Body of pancreas (tissue), 4 donors: ENCODE measurements around the gene CNIH4.

Experiments used
- POLR2A ChIP-seq, 3 donors: fragments of 450-650 bp; IDR thresholded peaks; one replicate each; pipeline ENCODE4 v1.6.1; 2016; ENCODE audit warnings: antibody characterized with exemption in 3 of 3, mild to moderate bottlenecking in 2 of 3
- TF ChIP-seq, protein P1 (sequence below), 7 experiments: fragments of 450-650 bp in 4 of 7; fragments of 200-600 bp in 3 of 7; sonication (generic) in 3 of 7; IDR thresholded peaks; one replicate each; pipeline ENCODE4 v1.5.1; 2016 to 2019; ENCODE audit warnings: antibody characterized with exemption in 7 of 7

DNA sequence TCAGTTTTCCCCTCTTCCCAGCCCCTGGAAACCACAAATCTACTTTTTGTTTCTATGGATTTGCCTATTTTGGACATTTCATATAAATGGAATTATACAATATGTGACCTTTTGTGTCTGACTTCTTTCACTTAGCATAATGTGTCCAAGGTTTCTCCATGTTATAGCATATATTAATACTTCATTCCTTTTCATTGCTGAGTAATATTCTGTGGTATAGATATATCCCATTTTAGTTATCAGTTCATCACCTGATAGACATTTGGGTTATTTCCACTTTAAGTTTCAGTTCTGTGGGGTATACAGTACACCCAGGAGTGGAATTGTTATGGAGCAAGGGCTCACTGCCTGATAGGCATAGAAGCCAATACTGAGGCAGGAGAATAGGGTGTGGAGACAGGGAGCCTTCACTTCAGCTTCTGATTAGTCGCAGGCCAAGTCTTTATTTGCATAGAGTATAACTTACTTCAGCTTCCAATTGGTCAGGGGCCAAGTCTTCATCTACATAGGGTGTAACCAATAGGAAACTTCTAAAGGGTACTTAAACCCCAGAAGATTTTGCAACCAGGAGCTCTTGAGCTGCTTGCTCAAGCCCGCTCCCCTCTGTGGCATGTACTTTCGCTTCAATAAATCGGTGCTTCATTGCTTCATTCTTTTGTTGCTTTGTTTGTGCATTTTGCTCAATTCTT, 18.4 kb upstream of the CNIH4 start:
- no peak for TF ChIP-seq POLR2A (IDR thresholded peaks at IDR 0.05)
- TF ChIP-seq, protein P1, sequence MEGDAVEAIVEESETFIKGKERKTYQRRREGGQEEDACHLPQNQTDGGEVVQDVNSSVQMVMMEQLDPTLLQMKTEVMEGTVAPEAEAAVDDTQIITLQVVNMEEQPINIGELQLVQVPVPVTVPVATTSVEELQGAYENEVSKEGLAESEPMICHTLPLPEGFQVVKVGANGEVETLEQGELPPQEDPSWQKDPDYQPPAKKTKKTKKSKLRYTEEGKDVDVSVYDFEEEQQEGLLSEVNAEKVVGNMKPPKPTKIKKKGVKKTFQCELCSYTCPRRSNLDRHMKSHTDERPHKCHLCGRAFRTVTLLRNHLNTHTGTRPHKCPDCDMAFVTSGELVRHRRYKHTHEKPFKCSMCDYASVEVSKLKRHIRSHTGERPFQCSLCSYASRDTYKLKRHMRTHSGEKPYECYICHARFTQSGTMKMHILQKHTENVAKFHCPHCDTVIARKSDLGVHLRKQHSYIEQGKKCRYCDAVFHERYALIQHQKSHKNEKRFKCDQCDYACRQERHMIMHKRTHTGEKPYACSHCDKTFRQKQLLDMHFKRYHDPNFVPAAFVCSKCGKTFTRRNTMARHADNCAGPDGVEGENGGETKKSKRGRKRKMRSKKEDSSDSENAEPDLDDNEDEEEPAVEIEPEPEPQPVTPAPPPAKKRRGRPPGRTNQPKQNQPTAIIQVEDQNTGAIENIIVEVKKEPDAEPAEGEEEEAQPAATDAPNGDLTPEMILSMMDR (IDR thresholded peaks at IDR 0.05) = no peak
